Fibroblast of pulmonary artery (primary cell): Measurements from ENCODE around the gene LRRC26.

Experiments used
- DNase-seq: peaks from one replicate; pipeline ENCODE4 v3.0.0-alpha.2; 2010; ENCODE audit warnings: low read depth
- H3K4me3 ChIP-seq: replicated peaks from 2 replicates; pipeline ENCODE4 v1.5.1; 2011; ENCODE audit warnings: low read depth, mild to moderate bottlenecking, control low read depth, low read length, moderate library complexity
- TF ChIP-seq, protein P1 (sequence below): IDR thresholded peaks from 2 replicates; pipeline ENCODE4 v1.5.1; 2011; ENCODE audit warnings: mild to moderate bottlenecking, control low read depth, low read length, inconsistent platforms; ENCODE audit errors: missing control alignments

LRRC26 gene

DNA sequence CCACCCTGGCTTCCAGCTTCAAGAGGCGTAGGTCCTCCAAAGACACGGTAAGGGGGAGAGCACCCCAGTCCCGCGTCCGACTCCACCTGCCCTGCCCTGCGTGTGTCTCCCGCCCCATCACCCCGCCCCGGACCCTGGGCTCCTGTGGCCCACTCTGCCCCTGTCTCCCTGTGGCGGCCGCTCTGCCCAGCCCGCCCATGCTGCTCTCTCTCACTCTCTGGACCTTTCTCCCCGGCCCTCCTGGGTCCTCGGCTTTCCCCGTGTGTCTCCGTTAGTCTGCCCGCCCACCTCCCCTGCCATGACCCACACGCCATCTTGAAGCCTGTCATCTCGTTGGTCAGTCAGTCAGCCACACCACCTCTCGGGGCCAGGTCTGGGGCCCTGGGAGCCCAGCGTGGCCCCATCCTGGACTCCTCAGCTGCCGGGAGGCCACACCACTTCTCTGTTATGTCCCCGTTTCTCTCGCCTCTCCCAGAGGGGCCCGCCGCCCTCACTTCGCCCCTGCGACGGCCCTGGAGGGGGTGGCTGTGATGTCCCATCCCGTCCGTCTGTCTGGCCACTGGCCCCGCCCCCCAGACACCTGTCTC lies 4.5 kb downstream of the LRRC26 start:
- no peak for DNase-seq
- TF ChIP-seq, protein P1, sequence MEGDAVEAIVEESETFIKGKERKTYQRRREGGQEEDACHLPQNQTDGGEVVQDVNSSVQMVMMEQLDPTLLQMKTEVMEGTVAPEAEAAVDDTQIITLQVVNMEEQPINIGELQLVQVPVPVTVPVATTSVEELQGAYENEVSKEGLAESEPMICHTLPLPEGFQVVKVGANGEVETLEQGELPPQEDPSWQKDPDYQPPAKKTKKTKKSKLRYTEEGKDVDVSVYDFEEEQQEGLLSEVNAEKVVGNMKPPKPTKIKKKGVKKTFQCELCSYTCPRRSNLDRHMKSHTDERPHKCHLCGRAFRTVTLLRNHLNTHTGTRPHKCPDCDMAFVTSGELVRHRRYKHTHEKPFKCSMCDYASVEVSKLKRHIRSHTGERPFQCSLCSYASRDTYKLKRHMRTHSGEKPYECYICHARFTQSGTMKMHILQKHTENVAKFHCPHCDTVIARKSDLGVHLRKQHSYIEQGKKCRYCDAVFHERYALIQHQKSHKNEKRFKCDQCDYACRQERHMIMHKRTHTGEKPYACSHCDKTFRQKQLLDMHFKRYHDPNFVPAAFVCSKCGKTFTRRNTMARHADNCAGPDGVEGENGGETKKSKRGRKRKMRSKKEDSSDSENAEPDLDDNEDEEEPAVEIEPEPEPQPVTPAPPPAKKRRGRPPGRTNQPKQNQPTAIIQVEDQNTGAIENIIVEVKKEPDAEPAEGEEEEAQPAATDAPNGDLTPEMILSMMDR: no peak
- H3K4me3 ChIP-seq: no peak overlapping the region

- DNase-seq: no peak
- no peak overlapping the region for H3K4me3 ChIP-seq
- TF ChIP-seq, protein P1: no peak
These were observed 5.2 kb downstream of the LRRC26 start for GRCh38 chr9:137164370-137165249.

- no peak for DNase-seq
- H3K4me3 ChIP-seq: no peak overlapping the region
- TF ChIP-seq, protein P1: no peak
These were observed 6.0 kb downstream of the LRRC26 start for GRCh38 chr9:137163805-137164204.

DNA sequence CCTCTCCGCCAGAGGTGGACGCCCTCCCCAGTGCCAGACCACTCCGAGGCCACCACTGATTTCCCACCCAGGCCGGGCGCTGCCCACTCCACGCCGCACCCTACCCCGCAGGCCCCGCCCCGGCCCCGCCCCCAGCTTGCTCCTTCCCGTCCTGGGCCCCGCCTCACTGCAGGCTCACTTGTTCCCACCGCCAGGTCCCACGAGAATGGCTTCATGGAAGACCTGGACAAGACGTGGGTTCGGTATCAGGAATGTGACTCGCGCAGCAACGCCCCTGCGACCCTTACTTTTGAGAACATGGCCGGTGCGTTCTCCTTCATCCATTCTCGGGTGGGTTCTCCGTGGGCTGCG lies 6.5 kb downstream of the LRRC26 start:
- TF ChIP-seq, protein P1: no peak
- DNase-seq: no peak
- H3K4me3 ChIP-seq: no peak overlapping the region

DNA sequence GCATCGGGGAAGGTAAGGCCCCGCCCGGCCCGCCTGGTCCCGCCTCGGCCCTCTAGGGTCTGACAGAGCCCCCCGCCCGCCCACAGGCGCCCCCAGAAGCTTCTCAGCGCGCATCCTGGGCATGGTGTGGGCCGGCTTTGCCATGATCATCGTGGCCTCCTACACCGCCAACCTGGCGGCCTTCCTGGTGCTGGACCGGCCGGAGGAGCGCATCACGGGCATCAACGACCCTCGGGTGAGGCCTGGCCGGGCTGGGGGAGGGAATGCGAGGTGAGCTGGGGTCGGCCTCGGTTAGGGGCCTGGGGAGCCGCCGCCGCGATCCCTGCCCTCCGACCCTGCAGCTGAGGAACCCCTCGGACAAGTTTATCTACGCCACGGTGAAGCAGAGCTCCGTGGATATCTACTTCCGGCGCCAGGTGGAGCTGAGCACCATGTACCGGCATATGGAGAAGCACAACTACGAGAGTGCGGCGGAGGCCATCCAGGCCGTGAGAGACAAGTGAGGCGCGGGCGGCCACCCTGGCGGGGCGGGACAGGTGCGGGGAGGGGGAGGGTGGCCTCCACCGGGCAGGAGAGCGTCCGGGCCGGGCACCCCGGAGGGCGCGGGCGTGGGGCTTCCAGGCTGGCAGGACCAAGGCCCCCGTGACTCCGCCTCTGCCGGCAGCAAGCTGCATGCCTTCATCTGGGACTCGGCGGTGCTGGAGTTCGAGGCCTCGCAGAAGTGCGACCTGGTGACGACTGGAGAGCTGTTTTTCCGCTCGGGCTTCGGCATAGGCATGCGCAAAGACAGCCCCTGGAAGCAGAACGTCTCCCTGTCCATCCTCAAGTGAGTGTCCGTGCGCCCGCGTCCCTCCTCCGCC lies 7.1 kb downstream of the LRRC26 start:
- H3K4me3 ChIP-seq: no peak overlapping the region
- TF ChIP-seq, protein P1: no peak
- no peak for DNase-seq

DNA sequence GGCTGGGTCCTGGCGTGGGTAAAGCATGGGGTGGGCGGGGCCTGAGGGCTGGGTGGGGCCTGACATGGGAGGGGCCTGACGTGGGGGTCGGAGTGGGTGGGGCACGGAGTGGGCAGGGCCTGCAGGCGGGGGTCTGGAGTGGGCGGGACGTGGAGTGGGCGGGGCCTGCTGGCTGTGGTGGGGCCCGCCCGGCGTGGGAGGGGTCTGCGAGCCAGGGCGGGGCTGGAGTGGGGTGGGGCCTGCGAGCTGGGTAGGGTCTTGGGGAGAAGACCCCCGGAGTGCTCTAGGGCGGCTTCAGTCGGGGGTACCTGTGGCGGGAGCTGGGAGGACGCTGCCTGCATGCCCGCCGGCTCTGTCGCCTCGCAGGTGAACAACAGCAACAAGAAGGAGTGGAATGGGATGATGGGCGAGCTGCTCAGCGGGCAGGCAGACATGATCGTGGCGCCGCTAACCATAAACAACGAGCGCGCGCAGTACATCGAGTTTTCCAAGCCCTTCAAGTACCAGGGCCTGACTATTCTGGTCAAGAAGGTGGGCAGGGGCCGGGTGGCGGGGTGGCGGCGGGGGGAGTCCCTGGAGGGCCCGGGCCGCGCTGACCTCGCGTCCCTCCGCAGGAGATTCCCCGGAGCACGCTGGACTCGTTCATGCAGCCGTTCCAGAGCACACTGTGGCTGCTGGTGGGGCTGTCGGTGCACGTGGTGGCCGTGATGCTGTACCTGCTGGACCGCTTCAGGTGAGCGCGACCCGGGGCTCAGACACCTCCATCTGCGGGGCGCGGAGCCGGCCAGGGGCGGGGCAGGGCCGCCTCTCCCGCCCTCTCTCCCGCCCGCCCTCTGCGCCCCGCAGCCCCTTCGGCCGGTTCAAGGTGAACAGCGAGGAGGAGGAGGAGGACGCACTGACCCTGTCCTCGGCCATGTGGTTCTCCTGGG lies 8.0 kb downstream of the LRRC26 start:
- no peak overlapping the region for H3K4me3 ChIP-seq
- TF ChIP-seq, protein P1: no peak
- no peak for DNase-seq
